SK-N-SH (cell line): ENCODE results near the gene SBNO1. TPM values are rescaled to one million over a fixed set of nuclear protein-coding genes. Genes with fewer than 3 reads are reported as not detected.
"Not testable (repeated sequence)": the region's sequence is repeated elsewhere in the genome, so short reads cannot be mapped to it uniquely, and the experiment has no call there.

Experiments
- CTCF ChIA-PET: fragments of 300-600, 350-600 bp; formaldehyde crosslinking; extraction: SDS; loops from one replicate; lab custom pipeline; 2021; lab: Yijun Ruan, JAX
- POLR2A ChIA-PET: fragments of 350-600 bp; sonication (Branson Sonifier 250); formaldehyde crosslinking; extraction: SDS; loops from one replicate; lab custom pipeline; 2020; ENCODE audit warnings: antibody characterized with exemption, inconsistent platforms; lab: Yijun Ruan, JAX
- DNase-seq: peaks from one replicate; pipeline ENCODE4 v3.0.0; 2012
- H2AFZ ChIP-seq: fragments of 200-600 bp; sonication (generic); 2 replicates; pipeline ENCODE4 v1.8.1; 2016; ENCODE audit warnings: antibody characterized with exemption, mild to moderate bottlenecking, low read depth
- H3F3A ChIP-seq: fragments of 200-600 bp; sonication (generic); replicated peaks from 2 replicates; pipeline ENCODE3; 2016; ENCODE audit warnings: antibody characterized with exemption, mild to moderate bottlenecking; ENCODE audit not compliant: insufficient read depth
- H3K27ac ChIP-seq, 2 experiments: fragments of 200-500 bp in 1 of 2; fragments of 200-600 bp in 1 of 2; sonication (Bioruptor generic) in 1 of 2; sonication (generic), shearing (Covaris generic) in 1 of 2; 2 replicates each; pipeline versions ENCODE4 v1.5.1 to v1.6.1; 2014 to 2016; ENCODE audit warnings: low read depth in 2 of 2, inconsistent platforms in 1 of 2, low read length in 1 of 2, mild to moderate bottlenecking in 1 of 2, mixed read lengths in 1 of 2
- H3K27me3 ChIP-seq: fragments of 200-600 bp; sonication (generic), shearing (Covaris generic); 2 replicates; pipeline ENCODE4 v1.6.1; 2016; ENCODE audit warnings: mixed run types; ENCODE audit not compliant: insufficient read depth
- H3K36me3 ChIP-seq, 2 experiments: fragments of 200-500 bp in 1 of 2; fragments of 200-600 bp in 1 of 2; sonication (Bioruptor generic) in 1 of 2; sonication (generic) in 1 of 2; replicated peaks in 1 of 2; 2 replicates each; pipeline versions ENCODE3 to v1.5.1; 2014 to 2016; ENCODE audit warnings: low read length in 1 of 2, mild to moderate bottlenecking in 1 of 2; ENCODE audit not compliant: insufficient read depth in 2 of 2, control insufficient read depth in 1 of 2
- H3K4me1 ChIP-seq, 2 experiments: fragments of 200-500 bp in 1 of 2; fragments of 200-600 bp in 1 of 2; sonication (Bioruptor generic) in 1 of 2; sonication (generic), shearing (Covaris generic) in 1 of 2; 2 replicates each; pipeline versions ENCODE4 v1.5.1 to v1.6.1; 2014 to 2016; ENCODE audit warnings: low read depth in 1 of 2, low read length in 1 of 2, mixed run types in 1 of 2; ENCODE audit not compliant: insufficient read depth in 2 of 2, control insufficient read depth in 1 of 2
- H3K4me2 ChIP-seq: fragments of 200-600 bp; sonication (generic), shearing (Covaris generic); 2 replicates; pipeline ENCODE4 v1.6.1; 2017; ENCODE audit warnings: mixed run types
- H3K4me3 ChIP-seq, 2 experiments: fragments of 200-500 bp in 1 of 2; fragments of 200-600 bp in 1 of 2; sonication (Bioruptor generic) in 1 of 2; sonication (generic), shearing (Covaris generic) in 1 of 2; 2 replicates each; pipeline versions ENCODE4 v1.5.1 to v1.8.1; 2014 to 2016; ENCODE audit warnings: low read depth in 2 of 2, inconsistent platforms in 1 of 2, low read length in 1 of 2, mild to moderate bottlenecking in 1 of 2, mixed read lengths in 1 of 2, moderate library complexity in 1 of 2
- H3K79me2 ChIP-seq: fragments of 200-600 bp; sonication (generic); 2 replicates; pipeline ENCODE4 v1.8.1; 2017; ENCODE audit warnings: mild to moderate bottlenecking; ENCODE audit not compliant: insufficient read depth
- H3K9ac ChIP-seq: fragments of 200-600 bp; sonication (generic); 2 replicates; pipeline ENCODE4 v1.6.1; 2017; ENCODE audit warnings: mixed run types
- H3K9me2 ChIP-seq: fragments of 200-600 bp; sonication (generic); 2 replicates; pipeline ENCODE4 v1.6.1; 2017; ENCODE audit warnings: mixed run types
- H3K9me3 ChIP-seq: fragments of 200-600 bp; sonication (generic); 2 replicates; pipeline ENCODE4 v1.6.1; 2017; ENCODE audit warnings: mixed run types, mild to moderate bottlenecking, moderate library complexity
- H4K20me1 ChIP-seq: fragments of 200-600 bp; sonication (generic); 2 replicates; pipeline ENCODE4 v1.6.1; 2017; ENCODE audit warnings: mild to moderate bottlenecking, mixed run types; ENCODE audit not compliant: insufficient read depth
- EZH2phosphoT487 ChIP-seq: fragments of 200-600 bp; sonication (generic); IDR thresholded peaks from 2 replicates; pipeline ENCODE4 v1.6.1; 2017; ENCODE audit warnings: low read depth, mixed run types, mild to moderate bottlenecking, antibody characterized with exemption, moderate library complexity, borderline replicate concordance
- FOXJ3 ChIP-seq: sonication (generic); formaldehyde crosslinking; IDR thresholded peaks from 2 replicates; pipeline ENCODE4 v1.5.1; 2020; ENCODE audit warnings: mild to moderate bottlenecking, missing genetic modification reagents
- GATA2 ChIP-seq: sonication (generic); formaldehyde crosslinking; IDR thresholded peaks from 2 replicates; pipeline ENCODE4 v1.5.0; 2020; ENCODE audit warnings: mild to moderate bottlenecking, missing genetic modification reagents
- MXI1 ChIP-seq: IDR thresholded peaks from 2 replicates; pipeline ENCODE4 v1.6.1; 2012; ENCODE audit warnings: mild to moderate bottlenecking, low read depth, low read length, improper control_type of control experiment
- POLR2AphosphoS5 ChIP-seq: IDR thresholded peaks from 2 replicates; pipeline ENCODE4 v1.6.1; 2012; ENCODE audit warnings: low read depth, low read length
- YY1 ChIP-seq: IDR thresholded peaks from 2 replicates; pipeline ENCODE4 v1.4.0; 2012; ENCODE audit warnings: low read depth, mild to moderate bottlenecking
- ZBTB33 ChIP-seq: IDR thresholded peaks from 2 replicates; pipeline ENCODE4 v1.4.0; 2012; ENCODE audit warnings: low read depth, borderline replicate concordance
- WGBS: methylation state at CpG from one replicate; pipeline ENCODE4 v1.1.6; 2017; ENCODE audit warnings: low lambda C conversion rate; 5-methylcytosine and 5-hydroxymethylcytosine counted together
- polyA plus RNA-seq, 3 experiments: library from polyadenylated mRNA; depleted of rRNA; stranded (reverse); fragments of >200 nt; gene quantifications; 2 replicates each; pipeline ENCODE4 v1.2.3, GENCODE V29; 2012
- TF ChIP-seq, protein P1 (sequence below): IDR thresholded peaks from 2 replicates; pipeline ENCODE4 v1.4.0; 2012; ENCODE audit warnings: low read depth, borderline replicate concordance

The SBNO1 gene
- polyA plus RNA-seq, 1 of the 3 experiments (the other 2 are of a cell fraction), result 4.5 TPM

DNA sequence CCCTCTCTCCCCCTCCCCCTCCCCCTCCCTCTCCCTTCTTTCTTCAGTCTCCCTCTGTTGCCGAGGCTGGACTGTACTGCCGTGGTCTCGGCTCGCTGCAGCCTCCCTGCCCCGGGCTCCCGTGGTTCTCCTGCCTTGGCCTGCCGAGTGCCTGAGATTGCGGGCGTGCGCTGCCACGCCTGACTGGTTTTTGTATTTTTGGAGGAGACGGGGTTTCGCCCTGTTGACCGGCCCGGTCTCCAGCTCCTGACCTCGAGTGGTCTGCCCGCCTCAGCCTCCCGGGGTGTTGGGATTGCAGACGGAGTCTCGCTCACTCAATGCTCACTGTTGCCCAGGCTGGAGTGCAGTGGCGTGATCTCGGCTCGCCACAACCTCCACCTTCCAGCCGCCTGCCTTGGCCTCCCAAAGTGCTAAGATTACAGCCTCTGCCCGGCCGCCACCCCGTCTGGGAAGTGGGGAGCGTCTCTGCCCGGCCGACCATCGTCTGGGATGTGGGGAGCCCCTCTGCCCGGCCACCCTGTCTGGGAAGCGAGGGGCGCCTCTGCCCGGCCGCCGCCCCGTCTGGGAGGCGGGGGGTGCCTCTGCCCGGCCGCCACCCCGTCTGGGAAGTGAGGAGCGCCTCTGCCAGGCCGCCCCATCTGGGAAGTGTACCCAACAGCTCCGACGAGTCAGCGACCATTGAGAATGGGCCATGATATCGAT is 7.2 kb upstream of the SBNO1 start:
- H3K9ac ChIP-seq, DNase-seq, H3F3A ChIP-seq, H4K20me1 ChIP-seq, H3K27me3 ChIP-seq, H3K9me3 ChIP-seq, CTCF ChIA-PET, H3K4me3 ChIP-seq, H3K9me2 ChIP-seq, POLR2A ChIA-PET, H3K27ac ChIP-seq, H3K4me1 ChIP-seq, H2AFZ ChIP-seq, H3K4me2 ChIP-seq, H3K79me2 ChIP-seq, H3K36me3 ChIP-seq: not testable (repeated sequence)
- WGBS, result 88% methylated on average over 32 of the region's 48 CpGs

DNA sequence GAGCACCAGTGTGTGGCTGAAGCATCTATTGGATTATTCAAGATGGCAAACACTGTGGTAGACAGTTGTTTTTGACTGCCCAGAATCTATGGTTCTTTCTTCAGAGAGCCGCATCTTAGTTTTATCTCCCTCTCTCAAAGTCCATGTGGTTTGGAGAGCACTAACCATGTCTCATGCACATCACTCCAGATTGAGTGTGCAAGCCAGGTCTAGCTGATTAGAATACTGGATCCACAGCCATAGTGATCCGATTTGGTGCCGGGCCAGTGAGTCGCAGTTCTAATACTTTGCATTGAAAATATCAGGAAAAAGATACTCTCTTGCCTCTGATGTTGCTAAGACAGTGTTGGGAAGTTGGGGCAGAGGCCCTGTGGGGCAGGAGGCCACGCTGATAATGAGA is 4.6 kb upstream of the SBNO1 start:
- TF ChIP-seq, protein P1, sequence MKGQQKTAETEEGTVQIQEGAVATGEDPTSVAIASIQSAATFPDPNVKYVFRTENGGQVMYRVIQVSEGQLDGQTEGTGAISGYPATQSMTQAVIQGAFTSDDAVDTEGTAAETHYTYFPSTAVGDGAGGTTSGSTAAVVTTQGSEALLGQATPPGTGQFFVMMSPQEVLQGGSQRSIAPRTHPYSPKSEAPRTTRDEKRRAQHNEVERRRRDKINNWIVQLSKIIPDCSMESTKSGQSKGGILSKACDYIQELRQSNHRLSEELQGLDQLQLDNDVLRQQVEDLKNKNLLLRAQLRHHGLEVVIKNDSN, result no peak
- TF ChIP-seq YY1 (no peak), POLR2AphosphoS5 (no peak), FOXJ3 (CRISPR knock-in tag) (no peak), EZH2phosphoT487 (no peak), GATA2 (no peak), ZBTB33 (no peak), MXI1 (no peak)
- WGBS, result 98% methylated on average over 5 of the region's 5 CpGs
- no peak for DNase-seq
- peaks cover 4% of the 10 kb centered on the region for H3K79me2 ChIP-seq
- no peaks in the 10 kb centered on the region for H3K4me1 ChIP-seq
- ChIA-PET POLR2A (interaction anchor here (0.6 kb wide), 1 partner anchor 12 kb away, joined by 3 read pairs; no protein-coding TSS in a partner anchor), CTCF (no interaction called here)
- no peak overlapping the region for H3K9ac ChIP-seq
- H2AFZ ChIP-seq, result no peak overlapping the region
- no peak overlapping the region for H3K27ac ChIP-seq
- H3K27me3 ChIP-seq, result no peaks in the 10 kb centered on the region
- H3K36me3 ChIP-seq, result no peaks in the 10 kb centered on the region
- H3K4me3 ChIP-seq, result no peak overlapping the region
- no peaks in the 10 kb centered on the region for H3K9me3 ChIP-seq
- no peaks in the 10 kb centered on the region for H3K9me2 ChIP-seq
- peaks cover under 1% of the 10 kb centered on the region; the same call in 1 of the 2 replicates for H4K20me1 ChIP-seq
- peaks cover 12% of the 10 kb centered on the region for H3F3A ChIP-seq
- H3K4me2 ChIP-seq, result no peak overlapping the region

DNA sequence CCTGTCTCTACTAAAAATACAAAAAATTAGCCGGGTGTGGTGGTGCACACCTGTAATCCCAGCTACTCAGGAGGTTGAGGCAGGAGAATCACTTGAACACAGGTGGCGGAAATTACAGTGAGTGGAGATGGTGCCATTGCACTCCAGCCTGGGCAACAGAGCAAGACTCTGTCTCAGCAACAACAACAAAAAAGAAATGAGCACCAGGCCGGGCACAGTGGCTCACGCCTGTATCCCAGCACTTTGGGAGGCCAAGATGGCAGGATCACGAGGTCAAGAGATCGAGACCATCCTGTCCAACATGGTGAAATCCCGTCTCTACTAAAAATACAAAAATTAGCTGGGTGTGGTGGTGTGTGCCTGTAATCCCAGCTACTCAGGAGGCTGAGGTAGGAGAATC is 3.8 kb upstream of the SBNO1 start:
- H3K4me3 ChIP-seq, CTCF ChIA-PET, POLR2A ChIA-PET, H3K9me2 ChIP-seq, H3K27ac ChIP-seq, H2AFZ ChIP-seq, DNase-seq, H3K27me3 ChIP-seq, H3K36me3 ChIP-seq, H3K9ac ChIP-seq, H3K4me1 ChIP-seq, H3K9me3 ChIP-seq, H4K20me1 ChIP-seq, H3K4me2 ChIP-seq: not testable (repeated sequence)
- Histone ChIP-seq H3F3A (peaks cover 13% of the 10 kb centered on the region), H3K79me2 (peaks cover 12% of the 10 kb centered on the region)
- 96% methylated on average over 7 of the region's 7 CpGs for WGBS
